Skeletal muscle tissue (tissue), 4 donors: Measurements from ENCODE around the gene GBE1. TPM values are rescaled to one million over a fixed set of nuclear protein-coding genes. Genes with fewer than 3 reads are reported as not detected.

Experiments
- H3K27ac ChIP-seq: one replicate; pipeline ENCODE4 v1.7.0; 2013; ENCODE audit warnings: mild to moderate bottlenecking, low read depth, low read length, inconsistent platforms
- H3K27me3 ChIP-seq, 3 donors: one replicate each; pipeline ENCODE4 v1.7.0; 2013; ENCODE audit warnings: low read length in 3 of 3; ENCODE audit not compliant: control insufficient read depth in 3 of 3, insufficient read depth in 3 of 3
- H3K36me3 ChIP-seq, 3 donors: one replicate each; pipeline ENCODE4 v1.7.0; 2013; ENCODE audit warnings: low read length in 3 of 3; ENCODE audit not compliant: control insufficient read depth in 3 of 3, insufficient read depth in 3 of 3
- H3K4me1 ChIP-seq, 3 donors: one replicate each; pipeline ENCODE4 v1.7.0; 2013; ENCODE audit warnings: low read length in 3 of 3, mild to moderate bottlenecking in 3 of 3; ENCODE audit not compliant: control insufficient read depth in 3 of 3, insufficient read depth in 3 of 3
- H3K4me3 ChIP-seq, 3 donors: one replicate each; pipeline ENCODE4 v1.7.0; 2013; ENCODE audit warnings: low read length in 3 of 3
- H3K9ac ChIP-seq, 3 donors: one replicate each; pipeline ENCODE4 v1.7.0; 2013; ENCODE audit warnings: low read length in 3 of 3, mild to moderate bottlenecking in 3 of 3, moderate library complexity in 2 of 3, low read depth in 1 of 3
- H3K9me3 ChIP-seq, 3 donors: one replicate each; pipeline ENCODE4 v1.7.0; 2013; ENCODE audit warnings: low read length in 3 of 3; ENCODE audit not compliant: control insufficient read depth in 3 of 3
- total RNA-seq: library from RNA; depleted of rRNA; stranded (reverse); fragments of >200 nt; gene quantifications from one replicate; pipeline ENCODE4 v1.2.3, GENCODE V29; 2014
- donor health status: Osteomylitis.

Gene GBE1
- 26.1 TPM for total RNA-seq

DNA sequence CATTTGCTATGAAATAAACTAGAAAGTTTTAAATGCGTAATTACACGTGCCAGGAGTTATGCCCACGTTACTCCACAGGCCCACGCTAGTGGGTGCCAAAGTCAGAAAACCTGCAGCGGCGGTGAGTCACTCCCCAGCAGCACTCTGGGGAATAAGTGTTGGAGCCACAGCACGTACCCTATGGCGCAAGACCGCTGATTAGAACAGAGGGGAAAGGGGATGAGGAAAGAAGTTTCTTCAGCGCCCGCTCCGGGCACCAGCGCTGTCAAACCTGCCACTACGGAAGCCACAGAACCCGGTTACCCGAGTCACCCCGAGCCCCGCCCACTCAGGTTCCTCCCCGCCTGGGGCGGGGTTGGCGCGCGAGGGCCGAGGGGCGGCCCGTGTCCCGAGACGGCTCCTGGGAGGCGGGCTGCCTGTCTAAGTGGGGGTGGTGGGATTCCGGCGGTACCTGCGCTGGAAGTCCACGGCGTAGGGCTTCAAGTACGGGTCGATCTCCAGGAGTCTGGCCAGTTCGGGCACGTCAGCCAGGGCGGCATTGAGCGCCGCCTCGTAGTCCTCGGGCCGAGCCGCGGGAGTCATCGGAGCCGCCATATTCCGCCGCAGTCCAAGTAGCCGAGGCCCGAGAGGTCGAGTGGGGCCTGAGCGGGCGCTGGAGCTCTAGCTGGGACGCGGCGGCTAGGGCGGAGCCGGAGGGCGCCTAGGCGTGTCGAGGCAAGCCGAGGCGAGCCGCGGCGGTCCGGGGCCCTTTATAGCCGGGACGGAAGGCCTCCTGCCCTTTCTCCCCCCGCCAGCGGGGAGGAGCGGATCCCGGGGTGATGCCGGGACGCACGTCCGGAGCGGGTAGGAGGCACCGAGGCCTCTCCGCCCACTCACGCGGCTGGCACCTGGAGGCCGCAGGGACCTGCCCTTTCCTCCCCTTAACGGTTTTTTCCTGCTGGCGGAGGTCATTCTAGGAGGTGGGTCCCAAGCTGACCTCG is at the start of gene GBE1:
TSS of gene GBE1 (minus strand) at position 722 of the 980 bp plus-strand sequence. CDS start at position 594, 128 bp downstream.
- Histone ChIP-seq H3K4me3 (peak within 1 kb of the TSS; percentile 79 to 93 (median 80)), H3K27ac (peak within 1 kb of the TSS; percentile 92), H3K4me1 (peaks cover 16 to 36% (median 29%) of the 10 kb centered on the region in 3 donors), H3K9me3 (no peaks in the 10 kb centered on the region), H3K9ac (peak within 1 kb of the TSS; percentile 90 to 99 (median 91)), H3K27me3 (no peaks in the 10 kb centered on the region), H3K36me3 (peaks cover 0 to 4% (median 0%) of the 10 kb centered on the region in 3 donors)

DNA sequence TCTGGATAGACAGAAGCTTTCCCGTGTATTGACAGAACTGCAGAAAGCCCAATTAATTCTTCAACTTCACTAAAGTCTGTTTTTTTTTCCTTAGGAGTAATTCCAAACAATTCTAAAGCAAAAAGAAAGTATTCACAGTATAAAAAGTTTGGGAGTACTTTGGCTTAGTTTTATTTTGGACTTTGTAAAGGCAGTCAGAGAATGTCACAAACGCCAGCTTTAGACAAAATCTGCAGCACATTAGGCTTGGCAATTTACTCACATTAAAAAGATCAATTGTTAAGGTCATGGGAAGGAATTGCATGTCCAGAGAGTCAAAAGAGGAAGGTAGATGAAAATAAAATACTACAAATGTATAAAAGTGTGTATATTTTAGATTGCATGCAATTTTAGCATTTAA is 47.5 kb upstream of the GBE1 start:
- no peak overlapping the region for H3K9ac ChIP-seq
- no peak overlapping the region for H3K4me3 ChIP-seq
- no peak overlapping the region for H3K27ac ChIP-seq
- no peaks in the 10 kb centered on the region for H3K27me3 ChIP-seq
- H3K36me3 ChIP-seq, result no peaks in the 10 kb centered on the region
- no peaks in the 10 kb centered on the region for H3K4me1 ChIP-seq
- no peaks in the 10 kb centered on the region for H3K9me3 ChIP-seq

DNA sequence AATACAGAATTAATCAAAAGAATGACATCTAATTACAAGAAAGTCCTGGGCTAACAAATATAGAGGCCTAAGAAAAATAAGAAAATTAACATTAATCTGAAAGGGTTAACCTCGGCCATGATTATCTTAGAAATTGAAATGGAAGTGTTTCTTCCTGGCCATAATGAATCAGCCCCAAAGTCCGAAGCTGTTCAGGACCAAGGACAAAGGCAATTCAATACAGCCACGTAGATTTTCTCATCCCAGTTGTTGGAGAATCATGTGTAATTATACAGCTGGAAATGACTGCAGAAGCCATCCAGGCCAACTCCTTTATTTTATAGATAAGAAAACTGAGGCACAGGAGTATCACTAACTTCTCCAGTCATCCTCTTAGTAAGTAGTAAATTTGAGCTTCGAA is 38.0 kb upstream of the GBE1 start:
- H3K36me3 ChIP-seq, result no peaks in the 10 kb centered on the region
- H3K4me1 ChIP-seq, result no peaks in the 10 kb centered on the region
- H3K27me3 ChIP-seq, result no peaks in the 10 kb centered on the region
- no peak overlapping the region for H3K4me3 ChIP-seq
- H3K27ac ChIP-seq, result no peak overlapping the region
- H3K9me3 ChIP-seq, result no peaks in the 10 kb centered on the region
- no peak overlapping the region for H3K9ac ChIP-seq

DNA sequence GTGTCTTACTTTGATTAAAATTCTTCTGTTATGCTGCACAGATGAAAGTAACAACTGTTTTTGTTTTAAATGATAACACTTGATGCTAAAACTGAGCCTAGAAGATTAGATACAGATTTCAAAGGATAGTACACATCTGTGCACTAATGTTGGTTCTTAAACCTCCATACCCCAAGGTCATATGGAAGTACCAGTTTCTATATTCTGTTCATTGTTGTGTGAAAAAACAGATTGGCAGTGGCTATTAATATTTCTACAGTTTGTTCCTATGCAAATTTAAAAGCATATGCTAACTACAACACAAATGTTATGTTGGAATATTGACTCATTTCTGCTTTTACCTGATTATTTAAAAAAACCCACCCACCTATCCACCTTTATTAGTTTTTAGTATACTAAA is 32.0 kb upstream of the GBE1 start:
- H3K4me1 ChIP-seq, result peaks cover 0 to 5% (median 4%) of the 10 kb centered on the region in 3 donors
- no peak overlapping the region for H3K9ac ChIP-seq
- no peak overlapping the region for H3K27ac ChIP-seq
- no peaks in the 10 kb centered on the region for H3K27me3 ChIP-seq
- no peaks in the 10 kb centered on the region for H3K36me3 ChIP-seq
- no peak overlapping the region for H3K4me3 ChIP-seq
- H3K9me3 ChIP-seq, result no peaks in the 10 kb centered on the region

DNA sequence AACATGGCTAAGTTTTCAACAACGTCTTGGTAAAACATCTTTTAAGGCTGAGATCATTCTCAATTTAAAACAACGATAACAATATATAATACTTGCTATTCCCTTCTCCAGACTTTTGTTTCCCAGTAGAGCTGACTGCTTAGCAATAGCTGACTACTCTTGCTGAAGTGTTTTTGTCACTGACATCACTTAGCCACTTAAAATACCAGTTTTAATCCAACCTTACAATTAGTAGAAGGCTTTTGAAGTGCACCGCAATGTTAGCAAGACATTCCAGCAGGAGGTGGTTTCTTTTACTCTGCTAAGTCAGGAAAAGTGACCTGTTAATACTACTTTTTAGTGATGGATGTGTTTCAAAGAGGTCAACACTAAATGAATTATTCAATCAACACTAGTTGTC is 28.7 kb upstream of the GBE1 start:
- H3K27ac ChIP-seq, result peak overlapping the region; percentile 59
- no peaks in the 10 kb centered on the region for H3K36me3 ChIP-seq
- peaks cover 5 to 9% (median 6%) of the 10 kb centered on the region in 3 donors for H3K4me1 ChIP-seq
- H3K4me3 ChIP-seq, result no peak overlapping the region
- no peaks in the 10 kb centered on the region for H3K27me3 ChIP-seq
- no peak overlapping the region for H3K9ac ChIP-seq
- no peaks in the 10 kb centered on the region for H3K9me3 ChIP-seq

DNA sequence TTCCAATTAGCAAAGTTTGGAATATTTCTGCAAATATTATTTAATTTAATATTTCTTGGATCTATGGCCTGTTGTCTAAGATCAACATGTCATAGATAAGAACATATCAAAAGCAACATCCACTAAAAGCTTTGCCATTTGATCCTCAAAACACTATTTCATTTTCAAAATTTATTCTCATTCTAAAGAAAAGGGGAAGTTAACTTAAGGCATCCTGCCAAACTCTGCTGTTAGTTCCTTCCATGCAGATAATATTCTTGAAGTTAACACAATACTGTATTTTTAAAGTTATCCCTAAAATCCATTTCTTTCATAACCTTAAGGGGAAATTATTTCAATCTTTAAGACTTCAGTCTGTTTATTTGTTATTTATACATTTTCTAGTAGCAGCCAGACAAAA is 28.2 kb upstream of the GBE1 start:
- Histone ChIP-seq H3K9me3 (no peaks in the 10 kb centered on the region), H3K9ac (no peak overlapping the region), H3K4me3 (no peak overlapping the region), H3K27me3 (no peaks in the 10 kb centered on the region), H3K27ac (peak overlapping the region; percentile 59), H3K4me1 (peaks cover 5 to 9% (median 6%) of the 10 kb centered on the region in 3 donors), H3K36me3 (no peaks in the 10 kb centered on the region)

DNA sequence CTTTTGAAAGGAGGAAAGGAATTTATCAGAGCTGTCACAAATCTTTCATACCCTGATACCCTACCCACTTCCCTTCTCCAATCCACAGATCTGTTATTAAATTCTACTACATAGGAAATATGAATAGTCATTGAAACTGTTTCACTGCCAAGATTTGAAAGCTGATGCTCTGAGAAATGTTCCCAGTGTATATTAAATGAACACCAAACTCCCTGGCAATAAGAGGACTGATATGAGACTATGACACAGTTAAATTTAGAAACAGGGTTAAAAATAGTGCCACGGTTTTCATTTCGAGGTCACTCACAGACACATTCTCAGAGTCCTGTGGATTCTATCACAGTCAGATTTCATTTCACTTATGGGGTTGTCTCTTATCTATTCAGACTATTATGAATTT is 27.2 kb upstream of the GBE1 start:
- Histone ChIP-seq H3K9me3 (no peaks in the 10 kb centered on the region), H3K27ac (peak overlapping the region; percentile 84)

DNA sequence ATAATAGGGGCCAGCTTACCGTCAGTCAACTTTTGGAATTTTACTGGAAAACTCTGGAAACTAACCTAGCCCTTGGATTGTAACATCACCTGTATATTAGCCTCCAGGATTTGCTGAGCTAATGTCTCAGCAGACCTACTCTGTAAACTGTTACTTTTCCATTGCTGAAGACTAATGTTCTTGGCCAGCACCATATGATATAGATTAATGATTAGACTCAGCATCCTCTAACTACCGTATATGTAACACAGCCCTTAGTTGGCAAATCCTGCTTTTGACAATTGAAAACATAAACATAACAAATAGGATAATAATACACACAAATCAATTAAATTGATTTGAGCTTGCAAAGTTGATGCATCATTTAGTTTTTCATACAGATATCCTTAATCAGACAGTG is 26.6 kb upstream of the GBE1 start:
- H3K27ac ChIP-seq, result peak overlapping the region; percentile 84
- no peaks in the 10 kb centered on the region for H3K9me3 ChIP-seq
- H3K36me3 ChIP-seq, result no peaks in the 10 kb centered on the region
- H3K4me3 ChIP-seq, result no peak overlapping the region
- H3K4me1 ChIP-seq, result peaks cover 5 to 9% (median 6%) of the 10 kb centered on the region in 3 donors
- H3K27me3 ChIP-seq, result no peaks in the 10 kb centered on the region
- H3K9ac ChIP-seq, result no peak overlapping the region

More for the DNA sequence above, 27.2 kb upstream of the GBE1 start:
- peaks cover 5 to 9% (median 6%) of the 10 kb centered on the region in 3 donors for H3K4me1 ChIP-seq
- no peaks in the 10 kb centered on the region for H3K27me3 ChIP-seq
- H3K4me3 ChIP-seq, result no peak overlapping the region
- peak overlapping the region in 1 of 3 donors; percentile 52 for H3K9ac ChIP-seq
- no peaks in the 10 kb centered on the region for H3K36me3 ChIP-seq

DNA sequence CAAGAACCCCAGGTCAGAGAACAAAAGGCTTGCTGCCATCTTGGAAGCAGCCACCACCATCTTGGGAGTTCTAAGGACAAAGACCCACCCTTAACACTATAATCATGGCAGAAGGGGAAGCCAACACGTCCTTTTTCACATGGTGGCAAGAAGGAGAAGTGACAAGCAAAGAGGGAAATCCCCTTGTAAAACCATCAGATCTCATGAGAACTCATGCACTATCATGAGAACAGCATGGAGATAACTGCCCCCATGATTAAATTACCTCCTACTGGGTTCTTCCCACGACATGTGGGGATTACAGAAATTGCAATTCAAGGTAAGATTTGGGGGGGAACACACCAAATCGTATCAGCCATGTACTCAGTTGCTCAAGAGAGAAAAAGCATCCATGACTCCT is 21.1 kb upstream of the GBE1 start:
- H3K36me3 ChIP-seq, result no peaks in the 10 kb centered on the region
- no peak overlapping the region for H3K4me3 ChIP-seq
- H3K27ac ChIP-seq, result no peak overlapping the region
- peaks cover 0 to 4% (median 2%) of the 10 kb centered on the region in 3 donors for H3K4me1 ChIP-seq
- H3K27me3 ChIP-seq, result no peaks in the 10 kb centered on the region
- no peaks in the 10 kb centered on the region for H3K9me3 ChIP-seq
- no peak overlapping the region for H3K9ac ChIP-seq

DNA sequence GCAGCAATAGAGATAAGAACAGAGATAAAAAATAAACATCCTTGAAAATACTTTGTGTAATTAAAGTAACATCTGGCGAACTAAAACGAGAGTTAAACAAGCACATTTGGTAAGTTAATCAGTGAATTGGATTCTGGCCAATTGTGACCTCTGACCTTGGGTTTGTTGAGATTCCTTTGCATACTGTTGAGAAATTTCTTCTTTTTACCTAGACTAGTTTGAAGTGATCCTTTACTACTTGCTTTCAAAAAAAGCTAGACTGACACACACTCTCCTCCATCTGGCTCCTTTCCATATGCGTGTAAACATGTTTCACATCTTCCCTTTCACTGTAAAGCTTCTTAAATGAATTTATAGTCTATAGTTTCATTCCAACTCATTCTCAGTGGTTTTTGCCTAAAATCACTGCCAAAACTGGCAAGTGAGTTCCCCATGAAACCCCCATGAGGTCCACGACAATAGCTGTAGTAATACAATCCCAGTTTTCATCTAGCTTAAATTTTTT is 17.3 kb upstream of the GBE1 start:
- Histone ChIP-seq H3K27ac (no peak overlapping the region), H3K9ac (no peak overlapping the region), H3K9me3 (no peaks in the 10 kb centered on the region), H3K4me1 (peaks cover 0 to 4% (median 2%) of the 10 kb centered on the region in 3 donors), H3K27me3 (no peaks in the 10 kb centered on the region), H3K4me3 (peak overlapping the region in 1 of 3 donors; percentile 5), H3K36me3 (no peaks in the 10 kb centered on the region)
